HG03521 (cell line): ENCODE measurements around the gene SLC39A2.
"Not testable (repeated sequence)": the region's sequence is repeated elsewhere in the genome, so short reads cannot be mapped to it uniquely, and the experiment has no call there.

Experiments
- ATAC-seq: cut with Tn5 transposase; IDR thresholded peaks from one replicate; pipeline ENCODE4 v1.9.1; 2021; ENCODE audit warnings: mild to moderate bottlenecking, moderate library complexity; ENCODE audit not compliant: unreplicated experiment

The SLC39A2 gene

DNA sequence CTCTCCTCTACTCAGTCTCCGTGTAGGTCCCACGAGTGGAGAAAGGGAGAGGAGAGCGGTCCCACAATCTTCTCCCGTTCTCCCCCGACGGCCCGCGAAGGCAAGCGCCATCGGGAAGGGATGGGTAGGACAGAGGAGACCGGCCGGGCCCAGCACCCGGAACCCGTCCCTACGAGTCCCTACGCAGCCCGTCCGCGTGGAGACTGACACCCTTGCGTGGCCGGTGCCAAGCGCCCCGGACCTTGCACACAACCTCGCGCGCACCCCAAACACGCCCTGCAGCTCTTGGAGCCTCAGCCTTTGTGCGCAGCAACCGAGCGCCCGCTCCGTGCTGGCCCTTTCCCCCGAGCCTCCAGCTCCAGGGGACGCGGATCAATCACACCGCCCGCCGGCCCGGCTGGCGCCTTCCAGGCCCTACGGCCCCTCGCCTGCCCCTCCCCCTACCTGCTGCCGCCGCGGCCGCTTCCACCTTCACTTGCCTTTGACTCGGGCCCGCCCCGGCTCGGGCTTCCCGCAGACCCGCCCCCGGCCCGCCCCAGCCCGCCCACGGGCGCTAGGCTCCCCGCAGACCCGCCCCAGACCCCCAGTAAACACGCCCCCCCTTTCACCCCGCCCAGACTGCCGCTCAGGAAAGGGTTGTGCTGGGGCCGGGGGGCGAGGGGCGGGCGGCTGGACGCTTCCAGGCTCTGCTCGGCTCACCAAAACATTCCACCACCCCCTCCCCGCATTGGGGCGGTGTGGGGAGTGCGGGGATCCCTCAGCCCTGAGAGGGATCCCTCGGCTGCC lies 25.7 kb downstream of the SLC39A2 start, which contains the start of gene NDRG2:
NDRG2 (minus strand) TSS at position 477 of the 786 bp plus-strand sequence. CDS start 1,746 bp downstream, outside the sequence.
- ATAC-seq = no peak

DNA sequence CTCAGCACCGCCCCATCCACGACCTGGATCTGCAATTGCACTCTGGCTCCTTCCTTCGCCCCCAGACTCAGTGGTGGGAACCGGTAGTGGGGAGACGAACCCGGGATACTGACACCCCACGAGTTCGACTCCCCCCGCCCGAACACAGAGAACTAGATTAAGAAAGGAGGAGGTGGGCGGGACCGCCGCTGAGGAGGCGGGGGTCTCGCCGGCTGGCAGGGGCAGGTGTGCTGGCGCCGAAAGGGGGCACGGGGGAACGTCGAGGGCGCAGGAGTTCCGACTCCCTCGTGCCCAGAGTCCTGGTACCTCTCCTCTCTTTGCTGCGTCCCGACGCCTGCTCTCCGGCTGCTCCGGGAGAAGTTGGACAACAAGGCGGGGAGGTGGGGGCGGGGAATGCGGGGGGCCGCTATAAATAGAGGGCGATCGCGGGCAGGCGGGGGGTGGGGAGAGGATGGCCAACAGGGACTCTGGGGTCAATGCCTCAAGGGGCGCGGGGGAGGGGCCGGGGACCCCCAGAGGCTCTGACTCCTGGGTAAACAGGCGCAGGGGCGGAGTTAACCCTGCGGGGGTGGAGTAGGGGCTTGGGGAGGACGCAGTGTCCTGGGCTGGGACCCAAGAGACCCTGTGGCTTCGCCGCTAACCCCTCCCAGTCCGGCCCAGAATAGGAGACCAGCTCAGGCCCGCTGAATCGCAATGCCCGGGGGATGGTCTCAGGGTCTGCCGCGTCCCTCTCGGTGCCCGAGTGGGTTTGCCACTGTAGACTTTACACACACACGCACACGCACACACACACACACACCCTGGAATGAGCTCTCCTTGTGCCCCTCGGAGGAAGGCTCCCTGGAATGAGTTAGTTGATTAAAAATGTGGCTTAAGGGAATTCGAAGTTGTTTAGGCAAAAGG lies 26.5 kb downstream of the SLC39A2 start:
- no peak for ATAC-seq

DNA sequence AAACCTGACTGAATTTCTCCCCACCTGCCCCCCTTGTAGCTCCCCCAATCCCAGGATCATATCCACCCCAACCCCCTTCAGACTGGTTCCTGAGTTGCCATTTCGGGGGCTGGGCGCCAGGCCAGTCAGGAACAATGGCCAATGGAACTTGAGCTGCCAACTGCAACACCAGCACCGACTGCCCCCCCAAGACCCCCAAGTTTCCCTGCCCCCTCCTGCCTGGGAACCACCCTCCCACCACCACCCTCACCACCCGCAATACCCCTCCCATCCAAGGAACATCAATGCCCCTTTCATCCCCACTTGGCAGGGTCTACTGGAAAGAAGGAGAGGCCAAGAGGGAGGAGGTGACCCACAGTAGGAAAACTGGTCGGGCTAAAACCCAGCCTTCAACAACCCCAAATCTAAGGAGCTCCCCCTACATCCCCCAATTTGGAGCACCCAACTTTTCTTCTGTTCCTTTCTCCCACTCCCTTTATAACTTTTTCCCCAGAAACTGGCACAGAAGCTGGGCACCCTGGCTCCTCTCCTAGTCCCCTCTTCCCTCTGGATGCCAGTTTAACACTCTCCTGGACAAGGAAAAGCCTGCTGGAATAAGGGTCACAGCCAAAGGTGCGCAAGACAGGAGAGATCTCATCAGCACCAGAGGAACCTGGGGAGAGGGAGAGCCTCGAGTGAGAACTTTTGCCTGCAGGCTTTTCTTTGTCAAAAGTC lies 27.3 kb downstream of the SLC39A2 start:
- no peak for ATAC-seq

DNA sequence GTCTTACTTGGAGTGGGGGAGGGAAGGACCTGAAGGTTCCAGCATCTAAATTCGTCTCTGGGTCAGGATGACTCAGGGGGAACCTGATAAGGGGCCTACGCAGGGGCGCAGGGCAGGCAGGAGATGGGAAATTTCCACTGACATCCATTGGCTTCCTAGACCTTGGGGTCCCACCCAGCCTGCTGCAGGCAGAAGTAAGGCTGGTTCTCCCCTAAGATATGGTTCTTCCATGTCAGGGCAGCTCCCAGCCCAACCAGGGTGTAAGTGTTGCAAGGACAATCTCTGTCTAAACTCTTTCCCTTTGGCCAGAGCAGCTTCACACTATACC lies 27.9 kb downstream of the SLC39A2 start:
- ATAC-seq = no peak

DNA sequence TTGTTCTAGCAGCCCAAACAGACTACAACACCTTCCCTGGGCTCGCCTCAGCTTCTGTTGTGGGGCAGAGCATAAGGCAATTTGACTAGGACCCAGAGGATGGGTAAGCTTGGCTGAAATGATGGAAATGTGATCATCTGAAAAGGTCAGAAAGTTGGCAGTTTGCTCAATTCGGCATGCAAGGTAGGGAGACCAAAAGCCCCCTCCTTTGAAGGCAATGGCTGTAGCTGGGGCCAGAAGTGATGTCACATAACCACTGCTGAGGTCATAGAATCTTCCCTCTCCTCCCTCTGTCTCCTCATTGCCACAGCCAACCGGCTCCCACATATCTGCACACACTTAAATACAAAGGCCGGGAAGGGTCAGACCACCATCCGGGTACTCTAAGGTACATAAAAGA lies 30.8 kb downstream of the SLC39A2 start, which contains the start of gene TPPP2:
TPPP2 (plus strand) TSS at position 301 of the 400 bp plus-strand sequence. CDS start 365 bp downstream, outside the sequence.
- no peak for ATAC-seq

DNA sequence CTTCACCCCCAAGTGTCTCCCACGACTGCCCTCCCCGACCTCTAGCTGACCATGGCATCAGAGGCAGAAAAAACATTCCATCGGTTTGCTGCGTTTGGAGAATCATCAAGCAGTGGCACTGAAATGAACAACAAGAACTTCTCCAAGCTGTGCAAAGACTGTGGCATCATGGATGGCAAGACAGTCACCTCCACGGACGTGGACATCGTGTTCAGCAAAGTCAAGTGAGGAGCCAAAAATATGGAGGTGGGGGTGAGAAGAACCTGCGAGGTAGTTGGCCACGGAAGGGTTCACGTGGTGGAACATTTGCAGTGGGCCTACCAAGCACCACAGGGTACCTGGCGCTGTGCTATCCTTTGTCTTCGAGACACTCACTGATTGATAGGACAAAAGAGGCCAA lies 31.4 kb downstream of the SLC39A2 start:
- ATAC-seq = no peak

DNA sequence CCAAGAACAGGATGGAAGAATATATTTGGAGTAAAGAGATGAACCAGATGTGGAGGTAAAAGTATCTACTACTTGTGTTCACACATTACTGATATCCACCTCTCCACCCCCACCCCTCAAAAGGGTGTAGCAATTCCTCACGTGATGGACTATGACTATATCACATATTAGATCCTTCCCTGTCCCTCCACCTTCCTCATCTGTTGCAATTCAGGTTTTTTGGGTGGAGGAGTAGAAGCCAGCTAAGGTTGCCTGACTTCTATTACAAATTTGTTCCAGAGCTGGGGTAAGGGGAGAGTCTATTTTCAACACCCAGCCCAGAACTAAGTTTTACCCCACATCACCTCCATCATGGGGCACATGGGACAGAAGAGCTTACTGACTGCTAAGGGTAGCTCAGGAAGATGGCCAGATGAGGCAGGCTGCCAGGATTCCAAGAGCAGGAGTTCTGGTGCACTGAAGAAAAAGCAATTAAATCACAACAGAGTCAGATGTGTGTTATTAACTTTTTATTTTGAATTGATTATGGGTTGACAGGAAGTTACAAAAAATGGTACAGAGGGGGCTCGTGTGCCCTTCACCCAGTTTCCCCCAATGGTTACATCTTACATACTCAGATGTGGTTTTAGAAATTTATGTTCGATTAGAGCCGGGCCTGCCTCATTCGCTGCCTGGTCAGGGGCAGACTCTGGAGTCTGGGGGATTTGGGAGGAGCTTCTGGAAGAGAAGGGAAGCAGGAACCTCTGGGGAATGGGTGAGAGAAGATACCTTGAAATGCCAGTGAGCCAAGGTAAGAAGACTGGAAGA lies 33.4 kb downstream of the SLC39A2 start:
- no peak for ATAC-seq

DNA sequence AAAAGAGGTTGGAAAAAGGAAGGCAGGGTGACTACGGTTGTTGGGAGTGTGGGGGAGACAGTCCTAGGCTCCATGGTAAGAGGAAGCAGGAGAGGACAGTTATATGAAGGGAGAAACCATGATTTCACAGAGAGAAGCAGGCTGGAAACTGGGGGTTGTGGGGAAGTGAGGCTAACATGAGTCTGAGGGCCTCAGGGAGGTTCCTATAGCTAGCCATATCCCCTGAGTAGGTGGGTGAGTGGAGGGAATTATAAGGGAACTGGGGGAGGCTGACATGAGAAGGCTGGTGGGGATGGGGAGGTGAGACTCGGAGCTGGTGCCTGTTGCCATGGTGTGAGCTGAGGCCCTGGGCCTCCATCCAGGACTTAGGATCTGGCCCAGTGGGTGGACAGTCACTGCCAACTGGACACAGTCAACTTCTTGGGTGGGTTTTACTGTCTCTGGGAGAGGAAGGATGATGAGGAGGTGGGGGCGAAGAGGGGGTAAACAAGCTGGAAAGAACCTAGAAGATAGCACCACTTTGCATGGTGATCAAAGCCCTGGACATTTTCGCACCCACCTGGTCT lies 34.1 kb downstream of the SLC39A2 start:
- ATAC-seq = no peak

DNA sequence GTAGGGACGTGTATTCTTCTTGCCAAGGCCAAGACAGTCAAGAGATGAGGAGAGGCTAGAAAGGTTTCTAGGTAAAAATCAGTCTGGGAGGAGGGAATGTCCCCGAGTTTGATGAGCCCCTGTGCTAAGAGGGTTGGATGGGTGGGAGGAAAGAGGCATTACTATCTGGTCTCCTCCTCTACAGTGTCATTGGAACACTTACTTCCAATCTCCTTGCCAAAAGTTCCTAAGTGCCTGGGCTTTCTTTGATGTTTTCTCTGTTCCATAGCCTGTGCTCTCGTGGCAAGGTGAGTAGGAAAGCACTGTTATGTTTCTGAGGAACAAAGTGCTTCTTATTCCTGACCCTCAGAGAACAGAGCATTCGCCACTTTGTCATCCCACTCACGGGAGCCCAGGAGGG lies 35.6 kb downstream of the SLC39A2 start, which contains the start of gene RNASE13:
RNASE13 (minus strand) TSS at position 101 of the 400 bp plus-strand sequence. CDS start 519 bp downstream, outside the sequence.
- ATAC-seq = no peak

DNA sequence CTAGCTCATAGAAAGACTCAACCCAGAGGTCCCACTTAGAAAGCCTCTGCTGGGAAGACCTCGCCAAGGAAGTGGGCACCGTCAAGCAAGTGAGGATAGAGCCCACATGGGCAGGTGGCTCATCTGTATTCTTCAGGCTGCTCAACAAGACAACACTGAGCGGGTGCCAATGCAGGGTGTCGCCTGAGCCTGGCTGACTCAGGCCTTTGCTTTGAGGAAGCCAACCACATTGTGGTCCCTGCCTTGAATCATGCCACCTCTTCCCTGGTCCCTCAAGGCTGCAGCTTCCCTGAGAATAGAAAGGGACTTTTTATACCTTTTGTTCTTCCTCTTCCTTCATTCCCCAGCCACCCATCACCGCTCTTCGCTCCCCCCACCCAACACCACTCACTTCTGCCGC lies 37.7 kb downstream of the SLC39A2 start:
- ATAC-seq = no peak

DNA sequence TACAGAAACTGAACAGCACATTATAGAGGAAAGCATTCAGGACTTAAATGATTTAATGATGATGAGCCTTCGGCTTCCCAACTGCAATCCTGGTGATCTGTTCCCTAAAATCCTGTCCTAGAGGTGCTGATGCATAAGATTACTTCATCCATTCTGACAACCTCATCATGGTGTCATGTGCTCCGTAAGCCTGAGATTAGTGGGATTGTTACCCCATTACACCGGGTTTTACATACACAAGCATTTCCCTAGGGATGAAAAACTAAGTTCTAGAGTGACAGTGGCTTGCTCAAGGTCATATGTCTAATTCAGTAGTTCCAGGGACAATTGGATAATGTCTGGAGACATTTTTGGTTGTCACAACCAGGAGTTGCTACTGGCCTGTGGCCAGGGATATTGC lies 38.1 kb downstream of the SLC39A2 start:
- no peak for ATAC-seq

DNA sequence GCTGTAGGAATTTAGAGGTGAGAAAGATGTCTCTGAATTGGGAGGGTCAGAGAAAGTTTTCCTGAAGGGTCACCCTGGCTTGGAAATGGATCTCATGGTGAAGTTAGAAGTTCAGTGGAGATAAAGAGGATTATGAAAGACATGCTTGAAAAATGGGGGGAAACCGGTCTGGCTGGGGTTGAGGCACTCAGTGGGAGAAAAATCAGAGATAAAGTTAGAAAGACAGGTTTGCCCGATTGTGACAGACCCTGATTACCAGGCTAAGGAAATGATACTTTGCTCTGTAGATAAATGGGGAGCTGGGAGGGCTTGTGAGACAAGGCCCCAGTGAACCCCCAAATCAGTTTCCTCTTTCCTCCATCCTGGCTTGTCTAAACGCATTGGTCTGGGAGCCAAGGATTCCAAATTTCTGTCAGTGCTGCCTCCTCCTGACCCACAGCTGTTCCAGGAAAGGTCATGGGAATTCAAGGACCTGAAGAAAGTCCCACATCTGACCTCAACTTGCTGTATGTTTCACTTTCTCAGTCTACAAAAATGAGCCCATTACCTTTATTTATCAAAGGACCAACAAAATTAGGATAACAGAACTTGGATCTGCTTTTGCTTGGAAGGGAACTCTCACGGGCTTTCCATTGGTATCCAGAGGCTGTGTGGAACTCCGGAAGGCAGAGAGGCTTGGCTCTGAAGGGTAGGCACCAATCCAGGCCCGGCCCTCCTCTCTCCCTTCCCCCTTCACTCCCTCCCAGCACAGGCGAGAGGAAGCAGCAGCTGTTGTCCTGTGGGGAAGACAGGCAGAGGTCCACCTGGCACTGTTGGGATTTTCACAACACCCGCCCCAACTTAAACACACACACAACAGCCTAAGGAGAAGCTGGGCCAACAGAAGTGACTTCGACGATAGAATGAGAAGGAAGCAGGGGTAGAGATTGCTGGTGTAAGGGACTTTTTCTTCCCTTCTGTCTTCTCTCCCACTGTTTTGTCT lies 39.6 kb downstream of the SLC39A2 start:
- ATAC-seq = no peak

DNA sequence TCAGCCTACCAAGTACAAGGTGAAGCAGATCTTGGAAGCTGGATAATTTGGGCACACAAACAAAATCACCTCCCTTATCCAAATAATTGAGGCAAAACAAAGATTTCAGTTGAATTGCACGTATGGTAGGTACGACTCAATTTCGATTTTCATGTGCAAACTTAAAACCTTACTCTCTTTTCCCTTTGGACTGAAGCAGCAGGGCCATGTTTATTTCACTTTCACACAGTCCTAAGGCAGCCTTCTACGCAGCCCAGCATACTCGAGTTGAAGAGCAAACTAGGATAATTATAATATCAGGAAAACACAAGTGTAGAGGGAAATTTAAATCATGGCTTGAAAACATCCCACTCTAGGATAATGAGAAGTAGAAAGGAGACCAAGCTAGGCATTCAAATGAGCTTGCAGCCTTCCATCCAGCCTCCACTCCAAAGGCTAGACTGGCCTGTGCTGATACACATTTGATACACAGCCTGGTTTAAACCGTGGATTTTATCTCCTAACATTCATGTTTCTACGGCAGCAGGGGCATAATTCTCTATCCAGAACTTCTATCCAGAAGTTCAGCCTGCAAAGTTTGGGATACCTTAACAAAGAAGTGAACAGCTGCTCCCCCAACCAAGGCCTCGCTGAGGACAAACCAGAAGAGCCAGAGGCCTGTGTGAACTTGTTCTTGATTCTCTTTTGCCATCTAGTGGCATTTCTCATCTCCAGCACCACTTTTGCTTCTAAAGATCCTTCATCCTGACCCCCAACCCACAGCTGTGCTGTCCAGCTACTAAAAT lies 40.7 kb downstream of the SLC39A2 start:
- no peak for ATAC-seq

DNA sequence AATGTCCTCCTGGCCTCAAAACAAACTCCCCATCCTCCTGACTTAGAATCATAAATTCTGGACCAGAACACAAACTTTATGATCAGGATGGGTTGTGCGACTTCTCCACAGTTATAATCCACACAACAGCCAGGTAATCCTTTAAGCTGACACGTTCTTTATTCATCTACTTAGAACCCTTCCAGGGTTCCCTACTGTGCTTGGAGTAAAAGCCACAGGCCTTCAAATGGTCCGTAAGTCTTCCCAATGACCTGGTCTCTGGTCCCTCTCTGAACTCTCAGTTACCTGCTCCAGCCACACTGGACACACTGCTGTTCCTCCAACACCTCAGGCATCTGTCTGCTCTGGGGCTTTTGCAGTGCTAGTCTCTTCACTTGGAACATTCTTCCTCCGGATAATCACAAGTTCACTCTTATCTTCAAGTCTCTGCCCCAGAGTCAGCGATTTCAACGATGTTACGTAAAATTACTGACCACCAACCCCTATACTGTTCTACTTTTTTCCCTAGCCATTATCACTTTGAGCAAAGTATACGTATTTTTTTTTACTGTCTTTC lies 41.4 kb downstream of the SLC39A2 start:
- no peak for ATAC-seq

DNA sequence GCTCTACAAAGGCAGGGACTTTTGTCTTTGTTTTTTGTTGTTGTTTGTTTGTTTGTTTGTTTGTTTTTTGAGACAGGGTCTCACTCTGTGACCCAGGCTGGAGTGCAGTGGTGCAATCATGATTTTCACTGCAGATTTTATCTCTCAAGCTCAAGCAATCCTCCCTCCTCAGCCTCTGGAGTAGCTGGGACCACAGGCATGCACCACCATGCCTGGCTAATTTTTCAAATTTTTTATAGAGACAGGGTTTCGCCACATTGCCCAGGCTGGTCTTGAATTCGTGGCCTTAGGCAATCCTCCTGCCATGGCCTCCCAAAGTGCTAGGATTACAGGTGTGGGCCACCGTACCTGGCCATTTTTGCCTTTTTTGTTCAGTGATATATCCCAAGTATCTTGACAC lies 41.8 kb downstream of the SLC39A2 start:
- not testable (repeated sequence) for ATAC-seq

DNA sequence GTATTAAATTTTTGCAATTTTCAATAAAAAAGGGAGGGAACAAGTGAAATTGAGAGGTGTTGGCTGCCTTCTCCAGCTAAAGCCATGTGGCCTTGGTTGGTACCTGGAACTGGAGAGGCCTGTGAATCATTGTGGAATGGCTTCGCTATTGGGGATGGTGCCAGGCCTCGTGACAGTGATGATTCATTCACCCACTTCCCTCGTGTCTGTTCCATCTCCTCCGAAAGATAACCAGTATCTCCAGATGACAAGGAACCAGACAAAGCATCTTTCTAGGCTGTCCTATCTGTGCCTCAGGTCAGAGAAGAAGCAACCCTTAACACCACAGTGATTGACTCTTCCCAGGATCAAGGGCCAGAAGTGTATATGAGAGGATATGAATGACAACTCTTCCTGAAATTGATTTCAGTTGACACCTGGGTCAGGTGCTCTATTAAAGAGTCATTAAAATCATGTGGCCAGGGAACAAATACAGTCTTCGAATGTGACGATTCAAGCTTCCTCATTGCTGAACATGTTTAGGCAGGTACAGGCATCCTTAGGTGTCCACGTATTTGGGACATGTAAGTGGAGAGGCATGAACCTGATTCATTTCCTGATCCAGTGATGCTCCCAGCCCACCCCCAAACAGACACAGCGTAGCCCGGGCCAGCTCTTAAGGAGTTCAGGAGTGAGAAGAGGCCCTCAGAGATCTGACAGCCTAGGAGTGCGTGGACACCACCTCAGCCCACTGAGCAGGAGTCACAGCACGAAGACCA lies 42.8 kb downstream of the SLC39A2 start, which contains the start of gene RNASE7:
RNASE7 (plus strand) TSS at position 687 of the 758 bp plus-strand sequence. CDS start 631 bp downstream, outside the sequence.
- no peak for ATAC-seq

DNA sequence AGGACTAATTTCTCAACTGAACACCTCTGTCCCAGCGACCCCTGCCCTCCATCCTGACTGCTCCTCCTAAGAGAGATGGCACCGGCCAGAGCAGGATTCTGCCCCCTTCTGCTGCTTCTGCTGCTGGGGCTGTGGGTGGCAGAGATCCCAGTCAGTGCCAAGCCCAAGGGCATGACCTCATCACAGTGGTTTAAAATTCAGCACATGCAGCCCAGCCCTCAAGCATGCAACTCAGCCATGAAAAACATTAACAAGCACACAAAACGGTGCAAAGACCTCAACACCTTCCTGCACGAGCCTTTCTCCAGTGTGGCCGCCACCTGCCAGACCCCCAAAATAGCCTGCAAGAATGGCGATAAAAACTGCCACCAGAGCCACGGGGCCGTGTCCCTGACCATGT lies 43.8 kb downstream of the SLC39A2 start:
- ATAC-seq = no peak
